Mesothelial cell of epicardium (in vitro differentiated cells): ENCODE results near the gene SLC1A4. TPM values are rescaled to one million over a fixed set of nuclear protein-coding genes. Genes with fewer than 3 reads are reported as not detected.

Experiments
- DNase-seq, 2 experiments: peaks; one replicate each; pipeline ENCODE4 v3.0.0; 2021; ENCODE audit warnings: low spot score in 2 of 2; ENCODE audit not compliant: unreplicated experiment in 2 of 2
- H3K27ac Mint-ChIP-seq: 2 replicates; pipeline ENCODE4 v1.8.0; 2021; ENCODE audit warnings: mixed read lengths
- H3K27me3 Mint-ChIP-seq: 2 replicates; pipeline ENCODE4 v1.8.0; 2021; ENCODE audit warnings: low read depth, mixed read lengths
- H3K36me3 Mint-ChIP-seq: 2 replicates; pipeline ENCODE4 v1.8.0; 2021; ENCODE audit warnings: mixed read lengths
- H3K4me1 Mint-ChIP-seq: 2 replicates; pipeline ENCODE4 v1.8.0; 2021; ENCODE audit warnings: mixed read lengths
- H3K4me3 Mint-ChIP-seq: 2 replicates; pipeline ENCODE4 v1.8.0; 2021; ENCODE audit warnings: mild to moderate bottlenecking, moderate library complexity, mixed read lengths
- H3K9me3 Mint-ChIP-seq: 2 replicates; pipeline ENCODE4 v1.8.0; 2021; ENCODE audit warnings: mixed read lengths
- CTCF ChIP-seq: fragments of 200-600 bp; sonication (generic); IDR thresholded peaks from one replicate; pipeline ENCODE4 v1.5.0; 2021; ENCODE audit warnings: antibody characterized with exemption; ENCODE audit not compliant: unreplicated experiment
- total RNA-seq: library from RNA; stranded (reverse); gene quantifications from 3 replicates; pipeline ENCODE4 v1.2.1, GENCODE V29; 2021

SLC1A4 gene
- total RNA-seq, 1 donor from 2014 or later: 5.3 TPM

- Mint-ChIP-seq H3K27me3 (no peaks in the 10 kb centered on the region), H3K4me3 (no peak overlapping the region), H3K27ac (no peak overlapping the region), H3K9me3 (no peaks in the 10 kb centered on the region), H3K4me1 (peaks cover 23% of the 10 kb centered on the region), H3K36me3 (peaks cover 9% of the 10 kb centered on the region)
- peak in 1 of 2 experiments; percentile 35 for DNase-seq
- no peak for TF ChIP-seq CTCF
Observed at GRCh38 chr2:65067806-65068553, 78.8 kb downstream of the SLC1A4 start.

- H3K36me3 Mint-ChIP-seq: peaks cover 13% of the 10 kb centered on the region
- H3K27ac Mint-ChIP-seq: no peak overlapping the region
- no peak for TF ChIP-seq CTCF
- H3K9me3 Mint-ChIP-seq: no peaks in the 10 kb centered on the region
- H3K4me1 Mint-ChIP-seq: peaks cover 16% of the 10 kb centered on the region
- no peak overlapping the region for H3K4me3 Mint-ChIP-seq
- no peak for DNase-seq
- no peaks in the 10 kb centered on the region for H3K27me3 Mint-ChIP-seq
Observed at GRCh38 chr2:65069439-65069824, 80.2 kb downstream of the SLC1A4 start.

- Mint-ChIP-seq H3K4me1 (peaks cover 12% of the 10 kb centered on the region), H3K9me3 (no peaks in the 10 kb centered on the region), H3K27ac (peak overlapping the region; percentile 77), H3K4me3 (no peak overlapping the region), H3K27me3 (no peaks in the 10 kb centered on the region), H3K36me3 (peaks cover 13% of the 10 kb centered on the region)
- TF ChIP-seq CTCF: no peak
- DNase-seq: peak in 1 of 2 experiments; percentile 24
Observed at GRCh38 chr2:65070172-65070830, 81.1 kb downstream of the SLC1A4 start.

- peaks cover 16% of the 10 kb centered on the region for H3K4me1 Mint-ChIP-seq
- H3K27me3 Mint-ChIP-seq: no peaks in the 10 kb centered on the region
- H3K36me3 Mint-ChIP-seq: peaks cover 13% of the 10 kb centered on the region
- DNase-seq: peak in 1 of 2 experiments; percentile 22
- no peak overlapping the region for H3K4me3 Mint-ChIP-seq
- H3K9me3 Mint-ChIP-seq: no peaks in the 10 kb centered on the region
- TF ChIP-seq CTCF: no peak
- H3K27ac Mint-ChIP-seq: no peak overlapping the region
Observed at GRCh38 chr2:65070856-65071255, 81.7 kb downstream of the SLC1A4 start.

- H3K4me3 Mint-ChIP-seq: no peak overlapping the region
- TF ChIP-seq CTCF: no peak
- DNase-seq: peak in 1 of 2 experiments; percentile 38
- H3K27me3 Mint-ChIP-seq: no peaks in the 10 kb centered on the region
- H3K4me1 Mint-ChIP-seq: peaks cover 23% of the 10 kb centered on the region
- H3K36me3 Mint-ChIP-seq: peaks cover 13% of the 10 kb centered on the region
- H3K27ac Mint-ChIP-seq: no peak overlapping the region
- no peaks in the 10 kb centered on the region for H3K9me3 Mint-ChIP-seq
Observed at GRCh38 chr2:65071499-65072180, 82.4 kb downstream of the SLC1A4 start.
